WTC11 (cell line): ENCODE results near the gene TMEM17.

Experiments used
- CTCF ChIP-seq: fragments of 200-600 bp; IDR thresholded peaks from 2 replicates; pipeline ENCODE4 v1.8.0; 2022; ENCODE audit warnings: antibody characterized with exemption
- MAX ChIP-seq: sonication (generic); formaldehyde crosslinking; IDR thresholded peaks from 2 replicates; pipeline ENCODE4 v1.8.0; 2022; ENCODE audit warnings: mild to moderate bottlenecking, missing genetic modification reagents

DNA sequence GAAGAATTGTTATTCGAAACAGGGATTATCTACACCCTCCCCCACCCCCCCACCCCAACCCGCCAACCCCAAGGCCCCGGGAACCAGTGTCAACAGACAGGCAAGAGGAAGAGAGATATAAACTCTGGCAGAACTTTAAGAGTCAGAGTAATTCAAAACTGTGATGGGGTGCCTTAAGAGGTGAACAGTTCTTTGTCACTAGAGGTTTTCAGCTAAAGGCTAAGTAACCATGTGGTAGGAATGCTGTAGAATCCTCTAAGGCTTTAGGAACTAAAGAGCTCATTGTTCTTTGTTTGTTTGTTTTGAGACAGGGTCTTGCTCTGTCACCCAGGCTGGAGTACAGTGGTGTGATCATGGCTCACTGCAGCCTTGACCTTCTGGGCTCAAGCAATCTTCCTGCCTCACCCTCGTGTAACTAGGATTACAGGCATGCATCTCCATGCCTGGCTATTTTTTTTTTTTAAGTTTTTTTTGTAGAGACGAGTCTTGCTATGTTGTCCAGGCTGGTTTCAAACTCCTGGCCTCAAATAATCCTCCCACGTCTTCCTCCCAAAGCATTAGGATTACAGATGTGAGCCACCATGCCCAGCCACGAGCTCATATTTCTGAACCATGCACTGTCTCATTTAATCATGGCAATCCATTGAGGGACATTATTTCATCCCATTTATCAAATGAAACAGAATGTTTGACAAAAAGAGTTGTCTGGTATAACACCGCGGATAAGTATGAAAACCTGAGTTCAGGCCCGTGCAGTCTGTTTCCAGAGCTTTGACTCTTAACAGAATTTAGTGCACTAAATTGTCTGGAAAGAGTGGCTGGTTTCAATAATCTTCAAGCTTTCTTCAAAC is 20.8 kb upstream of the TMEM17 start:
- TF ChIP-seq MAX (no peak), CTCF (no peak)
